Body of pancreas (tissue), 4 donors: Measurements from ENCODE around the gene LCE2D.

ENCODE experiments used
- CTCF ChIP-seq, 7 experiments: fragments of 450-650 bp in 4 of 7; fragments of 200-600 bp in 3 of 7; sonication (generic) in 3 of 7; IDR thresholded peaks; one replicate each; pipeline ENCODE4 v1.5.1; 2016 to 2019; ENCODE audit warnings: antibody characterized with exemption in 7 of 7
- POLR2A ChIP-seq, 3 donors: fragments of 450-650 bp; IDR thresholded peaks; one replicate each; pipeline ENCODE4 v1.6.1; 2016; ENCODE audit warnings: antibody characterized with exemption in 3 of 3, mild to moderate bottlenecking in 2 of 3

GRCh38 chr1:152681616-152682015 is 18.4 kb downstream of the LCE2D start:
- TF ChIP-seq CTCF (IDR thresholded peaks at IDR 0.05), result no peak
- TF ChIP-seq POLR2A (IDR thresholded peaks at IDR 0.05), result no peak
